ENCODE results near the gene PHLDB2. TPM values are rescaled to one million over a fixed set of nuclear protein-coding genes. Genes with fewer than 3 reads are reported as not detected.
A peak's percentile ranks its signal among the peaks of the same experiment; 100 is the strongest.

Gene PHLDB2
- total RNA-seq, 1 experiment from 2014 or later, result 30.7 TPM

GRCh38 chr3:111904376-111905241 is 45.5 kb downstream of the PHLDB2 start:
- TF ChIP-seq, protein P1, sequence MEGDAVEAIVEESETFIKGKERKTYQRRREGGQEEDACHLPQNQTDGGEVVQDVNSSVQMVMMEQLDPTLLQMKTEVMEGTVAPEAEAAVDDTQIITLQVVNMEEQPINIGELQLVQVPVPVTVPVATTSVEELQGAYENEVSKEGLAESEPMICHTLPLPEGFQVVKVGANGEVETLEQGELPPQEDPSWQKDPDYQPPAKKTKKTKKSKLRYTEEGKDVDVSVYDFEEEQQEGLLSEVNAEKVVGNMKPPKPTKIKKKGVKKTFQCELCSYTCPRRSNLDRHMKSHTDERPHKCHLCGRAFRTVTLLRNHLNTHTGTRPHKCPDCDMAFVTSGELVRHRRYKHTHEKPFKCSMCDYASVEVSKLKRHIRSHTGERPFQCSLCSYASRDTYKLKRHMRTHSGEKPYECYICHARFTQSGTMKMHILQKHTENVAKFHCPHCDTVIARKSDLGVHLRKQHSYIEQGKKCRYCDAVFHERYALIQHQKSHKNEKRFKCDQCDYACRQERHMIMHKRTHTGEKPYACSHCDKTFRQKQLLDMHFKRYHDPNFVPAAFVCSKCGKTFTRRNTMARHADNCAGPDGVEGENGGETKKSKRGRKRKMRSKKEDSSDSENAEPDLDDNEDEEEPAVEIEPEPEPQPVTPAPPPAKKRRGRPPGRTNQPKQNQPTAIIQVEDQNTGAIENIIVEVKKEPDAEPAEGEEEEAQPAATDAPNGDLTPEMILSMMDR (IDR thresholded peaks at IDR 0.05; ENCODE audit: unreplicated experiment), result no peak
- H3K27ac Mint-ChIP-seq (ENCODE audit: unreplicated experiment), result peak overlapping the region; percentile 92
- H3K4me3 Mint-ChIP-seq (ENCODE audit: low read depth, unreplicated experiment), result peak overlapping the region; percentile 19
- CTCF ChIA-PET, result interaction anchor here (0.6 to 1.1 kb wide), 5 partner anchors 16 to 189 kb away, joined by 3 to 9 read pairs (median 4); no protein-coding TSS in a partner anchor
- peaks cover 25% of the 10 kb centered on the region for H3K4me1 Mint-ChIP-seq (ENCODE audit: low read depth, unreplicated experiment)
- peaks cover 19% of the 10 kb centered on the region for H3K36me3 Mint-ChIP-seq (ENCODE audit: insufficient read depth, unreplicated experiment)
- intact Hi-C loops (cut with micrococcal nuclease; ENCODE audit: unreplicated experiment), result no loop called here
- H3K27me3 Mint-ChIP-seq (ENCODE audit: unreplicated experiment), result no peaks in the 10 kb centered on the region
- BruUV-seq (replicated peaks), result no TSS peak
- no peaks in the 10 kb centered on the region for H3K9me3 Mint-ChIP-seq (ENCODE audit: low read depth, unreplicated experiment)
- DNase-seq, result peak; percentile 8

DNA sequence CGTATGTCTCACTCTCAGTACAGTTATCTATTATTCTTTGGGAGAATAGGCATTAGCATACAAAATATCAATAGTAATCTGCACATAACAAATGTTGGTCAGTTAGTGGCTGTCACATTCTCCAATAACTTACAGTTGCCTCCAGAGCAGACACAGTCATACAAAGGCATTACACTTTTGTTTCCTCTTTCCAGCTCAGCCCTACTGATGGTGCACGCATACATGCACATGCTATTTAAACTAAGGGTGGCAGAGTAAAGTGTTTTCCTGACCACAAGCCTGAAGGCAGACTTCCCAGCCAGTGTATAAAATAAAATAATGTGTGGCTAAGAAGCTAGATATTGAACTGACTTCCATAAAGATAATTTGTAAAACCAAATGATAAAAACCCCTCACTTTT is 47.6 kb downstream of the PHLDB2 start:
- TF ChIP-seq, protein P1 (IDR thresholded peaks at IDR 0.05; ENCODE audit: unreplicated experiment), result no peak
- H3K4me1 Mint-ChIP-seq (ENCODE audit: low read depth, unreplicated experiment), result peaks cover 43% of the 10 kb centered on the region
- no peak for DNase-seq
- intact Hi-C loops (cut with micrococcal nuclease; ENCODE audit: unreplicated experiment), result no loop called here
- no TSS peak for BruUV-seq (replicated peaks)
- no peak overlapping the region for H3K27ac Mint-ChIP-seq (ENCODE audit: unreplicated experiment)
- H3K36me3 Mint-ChIP-seq (ENCODE audit: insufficient read depth, unreplicated experiment), result peaks cover 19% of the 10 kb centered on the region
- no peaks in the 10 kb centered on the region for H3K9me3 Mint-ChIP-seq (ENCODE audit: low read depth, unreplicated experiment)
- H3K27me3 Mint-ChIP-seq (ENCODE audit: unreplicated experiment), result no peaks in the 10 kb centered on the region
- CTCF ChIA-PET, result no interaction called here
- no peak overlapping the region for H3K4me3 Mint-ChIP-seq (ENCODE audit: low read depth, unreplicated experiment)

DNA sequence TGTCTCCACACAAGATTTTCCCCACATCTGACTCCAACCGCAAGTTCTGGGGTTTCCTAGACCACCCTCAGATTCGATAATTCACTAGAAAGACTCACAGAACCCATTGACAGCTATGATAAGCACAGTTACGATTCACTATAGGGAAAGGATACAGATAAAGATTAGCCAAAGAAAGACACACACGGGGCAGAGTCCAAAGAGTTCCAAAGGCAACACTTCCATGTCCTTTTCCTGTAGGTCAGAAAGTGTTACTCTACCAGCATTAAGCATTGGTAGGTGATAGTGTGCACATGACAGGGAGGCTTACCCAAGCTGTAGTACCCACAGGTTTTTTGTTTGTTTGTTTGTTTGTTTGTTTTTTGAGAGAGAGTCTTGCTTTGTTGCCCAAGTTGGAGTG is 48.1 kb downstream of the PHLDB2 start:
- H3K4me3 Mint-ChIP-seq (ENCODE audit: low read depth, unreplicated experiment), result no peak overlapping the region
- CTCF ChIA-PET, result no interaction called here
- intact Hi-C loops (cut with micrococcal nuclease; ENCODE audit: unreplicated experiment), result no loop called here
- no peaks in the 10 kb centered on the region for H3K9me3 Mint-ChIP-seq (ENCODE audit: low read depth, unreplicated experiment)
- BruUV-seq (replicated peaks), result no TSS peak
- H3K27me3 Mint-ChIP-seq (ENCODE audit: unreplicated experiment), result no peaks in the 10 kb centered on the region
- TF ChIP-seq, protein P1 (IDR thresholded peaks at IDR 0.05; ENCODE audit: unreplicated experiment), result no peak
- no peak overlapping the region for H3K27ac Mint-ChIP-seq (ENCODE audit: unreplicated experiment)
- peaks cover 48% of the 10 kb centered on the region for H3K4me1 Mint-ChIP-seq (ENCODE audit: low read depth, unreplicated experiment)
- peaks cover 19% of the 10 kb centered on the region for H3K36me3 Mint-ChIP-seq (ENCODE audit: insufficient read depth, unreplicated experiment)
- no peak for DNase-seq

GRCh38 chr3:111910806-111911205 is 51.7 kb downstream of the PHLDB2 start:
- Mint-ChIP-seq H3K27me3 (ENCODE audit: unreplicated experiment) (no peaks in the 10 kb centered on the region), H3K27ac (ENCODE audit: unreplicated experiment) (no peak overlapping the region), H3K9me3 (ENCODE audit: low read depth, unreplicated experiment) (no peaks in the 10 kb centered on the region), H3K36me3 (ENCODE audit: insufficient read depth, unreplicated experiment) (no peaks in the 10 kb centered on the region), H3K4me1 (ENCODE audit: low read depth, unreplicated experiment) (peaks cover 34% of the 10 kb centered on the region), H3K4me3 (ENCODE audit: low read depth, unreplicated experiment) (no peak overlapping the region)
- BruUV-seq (replicated peaks), result no TSS peak
- CTCF ChIA-PET, result no interaction called here
- TF ChIP-seq, protein P1 (IDR thresholded peaks at IDR 0.05; ENCODE audit: unreplicated experiment), result no peak
- intact Hi-C loops (cut with micrococcal nuclease; ENCODE audit: unreplicated experiment), result no loop called here
- no peak for DNase-seq

Measured in Calu3 (cell line).